HG03520 (cell line): ENCODE results near the gene GAB2.
A peak's percentile ranks its signal among the peaks of the same experiment; 100 is the strongest.
"Not testable (repeated sequence)": the region's sequence is repeated elsewhere in the genome, so short reads cannot be mapped to it uniquely, and the experiment has no call there.

Experiments used
- ATAC-seq: cut with Tn5 transposase; IDR thresholded peaks from one replicate; pipeline ENCODE4 v1.9.1; 2021; ENCODE audit warnings: mild to moderate bottlenecking, moderate library complexity; ENCODE audit not compliant: unreplicated experiment

Gene GAB2

GRCh38 chr11:78192911-78193351, 224.7 kb downstream of the GAB2 start:
- no peak for ATAC-seq

GRCh38 chr11:78192223-78192719, 225.3 kb downstream of the GAB2 start:
- ATAC-seq: no peak

GRCh38 chr11:78190871-78191538, 226.6 kb downstream of the GAB2 start:
- no peak for ATAC-seq

- no peak for ATAC-seq
These were observed 227.2 kb downstream of the GAB2 start for GRCh38 chr11:78190374-78190773.

GRCh38 chr11:78189851-78190250, 227.8 kb downstream of the GAB2 start:
- no peak for ATAC-seq

GRCh38 chr11:78189174-78189724, 228.4 kb downstream of the GAB2 start:
- ATAC-seq: no peak

- peak; percentile 94 for ATAC-seq
These were observed 229.1 kb downstream of the GAB2 start, which contains the start of the genes KCTD21 and USP35 for GRCh38 chr11:78188286-78189173. TSS of gene KCTD21 (minus strand) at chr11:78188626. CDS start at chr11:78174554, 14,072 bp downstream. TSS of gene USP35 (plus strand) at chr11:78188919. CDS start at chr11:78196246, 7,327 bp downstream.

GRCh38 chr11:78187366-78188285, 230.0 kb downstream of the GAB2 start:
- ATAC-seq: peak; percentile 29

GRCh38 chr11:78181185-78181584, 236.4 kb downstream of the GAB2 start:
- ATAC-seq: no peak

- ATAC-seq: no peak
These were observed 236.9 kb downstream of the GAB2 start for GRCh38 chr11:78180751-78181150.

- no peak for ATAC-seq
These were observed 238.1 kb downstream of the GAB2 start for GRCh38 chr11:78179459-78180071.

- no peak for ATAC-seq
These were observed 240.4 kb downstream of the GAB2 start for GRCh38 chr11:78177216-78177615.

- no peak for ATAC-seq
These were observed 240.9 kb downstream of the GAB2 start for GRCh38 chr11:78176605-78177141.

- not testable (repeated sequence) for ATAC-seq
These were observed 241.8 kb downstream of the GAB2 start for GRCh38 chr11:78175862-78176261.

- ATAC-seq: no peak
These were observed 245.7 kb downstream of the GAB2 start for GRCh38 chr11:78171951-78172350.

GRCh38 chr11:78170874-78171549, 246.6 kb downstream of the GAB2 start:
- ATAC-seq: no peak

GRCh38 chr11:78170413-78170812, 247.2 kb downstream of the GAB2 start:
- ATAC-seq: no peak

- ATAC-seq: no peak
These were observed 248.8 kb downstream of the GAB2 start for GRCh38 chr11:78168539-78169477.
